ENCODE data around the gene RPGRIP1. TPM values are rescaled to one million over a fixed set of nuclear protein-coding genes. Genes with fewer than 3 reads are reported as not detected.

RPGRIP1 gene
- polyA plus RNA-seq, 1 of the 3 experiments (the other 2 are of a cell fraction) = not detected

- Histone ChIP-seq H4K20me1 (ENCODE audit: insufficient read depth) (peaks cover 100% of the 10 kb centered on the region), H3K9ac (no peak overlapping the region), H3K27ac (ENCODE audit: low read depth in 2 of 2, low read length in 1 of 2) (no peak overlapping the region), H3K4me3 (ENCODE audit: low read depth in 2 of 2, low read length in 1 of 2) (no peak overlapping the region), H3K27me3 (ENCODE audit: insufficient read depth) (no peaks in the 10 kb centered on the region), H3K9me2 (no peaks in the 10 kb centered on the region), H3K9me3 (no peaks in the 10 kb centered on the region), H3K4me1 (ENCODE audit: control insufficient read depth in 1 of 2, insufficient read depth in 2 of 2, low read depth in 1 of 2, low read length in 1 of 2) (peaks cover 0 to 18% of the 10 kb centered on the region in 2 experiments; a peak in 3 of 4 replicates), H3K79me2 (ENCODE audit: insufficient read depth) (peaks cover 100% of the 10 kb centered on the region), H3K4me2 (no peak overlapping the region), H3K36me3 (replicated peaks in 1 of 2; ENCODE audit: control insufficient read depth in 1 of 2, insufficient read depth in 2 of 2, low read length in 1 of 2) (peaks cover 63 to 84% of the 10 kb centered on the region in 2 experiments), H2AFZ (ENCODE audit: low read depth) (no peak overlapping the region), H3F3A (replicated peaks; ENCODE audit: insufficient read depth) (peaks cover 42% of the 10 kb centered on the region)
- WGBS (ENCODE audit: low lambda C conversion rate) = 87% methylated on average over 5 of the region's 5 CpGs
- no peak for TF ChIP-seq CHD2 (IDR thresholded peaks at IDR 0.05; ENCODE audit: low read length, partially characterized antibody)
- TF ChIP-seq SMC3 (IDR thresholded peaks at IDR 0.05; ENCODE audit: low read depth, low read length) = no peak
- no peak for TF ChIP-seq GABPA (IDR thresholded peaks at IDR 0.05; ENCODE audit: low read depth)
- TF ChIP-seq MXI1 (IDR thresholded peaks at IDR 0.05; ENCODE audit: low read depth, low read length) = no peak
- no peak for TF ChIP-seq REST (IDR thresholded peaks at IDR 0.05; ENCODE audit: low read depth, low read length)
- TF ChIP-seq TEAD4 (IDR thresholded peaks at IDR 0.05; ENCODE audit: borderline replicate concordance, insufficient read depth) = no peak
- no peak for TF ChIP-seq RAD21 (IDR thresholded peaks at IDR 0.05; ENCODE audit: low read length)
- no peak for TF ChIP-seq SIN3A (IDR thresholded peaks at IDR 0.05; ENCODE audit: borderline replicate concordance, low read depth, low read length)
- TF ChIP-seq NFIC (IDR thresholded peaks at IDR 0.05; ENCODE audit: borderline replicate concordance) = no peak
- ChIA-PET CTCF (no interaction called here), POLR2A (no interaction called here)
- DNase-seq = no peak
Measured at GRCh38 chr14:21251215-21251614, 28.7 kb upstream of the RPGRIP1 start.

GRCh38 chr14:21252149-21252548, 27.7 kb upstream of the RPGRIP1 start:
- Histone ChIP-seq H3K27me3 (ENCODE audit: insufficient read depth) (no peaks in the 10 kb centered on the region), H3K4me1 (ENCODE audit: control insufficient read depth in 1 of 2, insufficient read depth in 2 of 2, low read depth in 1 of 2, low read length in 1 of 2) (peaks cover 0 to 16% of the 10 kb centered on the region in 2 experiments; a peak in 2 of 4 replicates), H3F3A (replicated peaks; ENCODE audit: insufficient read depth) (peaks cover 46% of the 10 kb centered on the region), H3K79me2 (ENCODE audit: insufficient read depth) (peaks cover 100% of the 10 kb centered on the region), H3K27ac (ENCODE audit: low read depth in 2 of 2, low read length in 1 of 2) (no peak overlapping the region), H3K4me2 (no peak overlapping the region), H3K36me3 (replicated peaks in 1 of 2; ENCODE audit: control insufficient read depth in 1 of 2, insufficient read depth in 2 of 2, low read length in 1 of 2) (peaks cover 60 to 84% of the 10 kb centered on the region in 2 experiments), H2AFZ (ENCODE audit: low read depth) (no peak overlapping the region), H3K9me2 (no peaks in the 10 kb centered on the region), H3K9me3 (no peaks in the 10 kb centered on the region), H3K9ac (no peak overlapping the region), H4K20me1 (ENCODE audit: insufficient read depth) (peaks cover 100% of the 10 kb centered on the region), H3K4me3 (ENCODE audit: low read depth in 2 of 2, low read length in 1 of 2) (no peak overlapping the region)
- ChIA-PET CTCF (no interaction called here), POLR2A (no interaction called here)
- TF ChIP-seq ELF1 (IDR thresholded peaks at IDR 0.05) = no peak
- TF ChIP-seq NFIC (IDR thresholded peaks at IDR 0.05; ENCODE audit: borderline replicate concordance) = no peak
- no peak for TF ChIP-seq PBX3 (IDR thresholded peaks at IDR 0.05)
- no peak for TF ChIP-seq USF2 (IDR thresholded peaks at IDR 0.05; ENCODE audit: borderline replicate concordance, low read depth, low read length)
- TF ChIP-seq USF1 (IDR thresholded peaks at IDR 0.05; ENCODE audit: borderline replicate concordance, low read depth) = no peak
- TF ChIP-seq POLR2AphosphoS5 (IDR thresholded peaks at IDR 0.05; ENCODE audit: low read depth, low read length) = no peak
- no peak for TF ChIP-seq CTCF (IDR thresholded peaks at IDR 0.05)
- TF ChIP-seq FOXM1 (IDR thresholded peaks at IDR 0.05; ENCODE audit: low read depth) = no peak
- no peak for TF ChIP-seq YY1 (IDR thresholded peaks at IDR 0.05; ENCODE audit: low read depth)
- no peak for TF ChIP-seq MEF2A (IDR thresholded peaks at IDR 0.05; ENCODE audit: borderline replicate concordance, low read depth)
- 87% methylated on average over 2 of the region's 2 CpGs for WGBS (ENCODE audit: low lambda C conversion rate)
- no peak for DNase-seq

All from SK-N-SH (cell line).